ENCODE results near the gene BPIFB1. TPM values are rescaled to one million over a fixed set of nuclear protein-coding genes. Genes with fewer than 3 reads are reported as not detected.

BPIFB1 gene
- total RNA-seq, 1 experiment from 2014 or later = not detected

GRCh38 chr20:33322456-33322855 is 39.4 kb downstream of the BPIFB1 start:
- no peak for DNase-seq (ENCODE audit: low read depth)

- no peak for DNase-seq (ENCODE audit: low read depth)
Measured at GRCh38 chr20:33323236-33323635, 40.2 kb downstream of the BPIFB1 start.

GRCh38 chr20:33325350-33325749 is 42.3 kb downstream of the BPIFB1 start:
- DNase-seq (ENCODE audit: low read depth) = no peak

- DNase-seq (ENCODE audit: low read depth) = no peak
Measured at GRCh38 chr20:33328157-33329137, 45.4 kb downstream of the BPIFB1 start.

- no peak for DNase-seq (ENCODE audit: low read depth)
Measured at GRCh38 chr20:33332905-33333456, 50.0 kb downstream of the BPIFB1 start.

GRCh38 chr20:33333616-33334015 is 50.6 kb downstream of the BPIFB1 start:
- DNase-seq (ENCODE audit: low read depth) = no peak

- no peak for DNase-seq (ENCODE audit: low read depth)
Measured at GRCh38 chr20:33334111-33334510, 51.1 kb downstream of the BPIFB1 start.

- no peak for DNase-seq (ENCODE audit: low read depth)
Measured at GRCh38 chr20:33336375-33336774, 53.4 kb downstream of the BPIFB1 start.

GRCh38 chr20:33337119-33337518 is 54.1 kb downstream of the BPIFB1 start:
- no peak for DNase-seq (ENCODE audit: low read depth)

- DNase-seq (ENCODE audit: low read depth) = no peak
Measured at GRCh38 chr20:33337531-33338165, 54.6 kb downstream of the BPIFB1 start.

- no peak for DNase-seq (ENCODE audit: low read depth)
Measured at GRCh38 chr20:33338467-33339258, 55.6 kb downstream of the BPIFB1 start.

- DNase-seq (ENCODE audit: low read depth) = no peak
Measured at GRCh38 chr20:33339515-33340058, 56.6 kb downstream of the BPIFB1 start.

GRCh38 chr20:33343521-33343920 is 60.5 kb downstream of the BPIFB1 start:
- no peak for DNase-seq (ENCODE audit: low read depth)

GRCh38 chr20:33345342-33345741 is 62.3 kb downstream of the BPIFB1 start:
- no peak for DNase-seq (ENCODE audit: low read depth)

GRCh38 chr20:33348136-33348937 is 65.3 kb downstream of the BPIFB1 start:
- no peak for DNase-seq (ENCODE audit: low read depth)

- DNase-seq (ENCODE audit: low read depth) = no peak
Measured at GRCh38 chr20:33349493-33349892, 66.5 kb downstream of the BPIFB1 start.

GRCh38 chr20:33351696-33352095 is 68.7 kb downstream of the BPIFB1 start:
- no peak for DNase-seq (ENCODE audit: low read depth)

GRCh38 chr20:33352258-33353012 is 69.4 kb downstream of the BPIFB1 start:
- DNase-seq (ENCODE audit: low read depth) = no peak

- no peak for DNase-seq (ENCODE audit: low read depth)
Measured at GRCh38 chr20:33353013-33353402, 70.0 kb downstream of the BPIFB1 start.
